ENCODE measurements around the gene GABARAPL1.

GRCh38 chr12:10226086-10226485, 13.4 kb downstream of the GABARAPL1 start:
- TF ChIP-seq, protein P1, sequence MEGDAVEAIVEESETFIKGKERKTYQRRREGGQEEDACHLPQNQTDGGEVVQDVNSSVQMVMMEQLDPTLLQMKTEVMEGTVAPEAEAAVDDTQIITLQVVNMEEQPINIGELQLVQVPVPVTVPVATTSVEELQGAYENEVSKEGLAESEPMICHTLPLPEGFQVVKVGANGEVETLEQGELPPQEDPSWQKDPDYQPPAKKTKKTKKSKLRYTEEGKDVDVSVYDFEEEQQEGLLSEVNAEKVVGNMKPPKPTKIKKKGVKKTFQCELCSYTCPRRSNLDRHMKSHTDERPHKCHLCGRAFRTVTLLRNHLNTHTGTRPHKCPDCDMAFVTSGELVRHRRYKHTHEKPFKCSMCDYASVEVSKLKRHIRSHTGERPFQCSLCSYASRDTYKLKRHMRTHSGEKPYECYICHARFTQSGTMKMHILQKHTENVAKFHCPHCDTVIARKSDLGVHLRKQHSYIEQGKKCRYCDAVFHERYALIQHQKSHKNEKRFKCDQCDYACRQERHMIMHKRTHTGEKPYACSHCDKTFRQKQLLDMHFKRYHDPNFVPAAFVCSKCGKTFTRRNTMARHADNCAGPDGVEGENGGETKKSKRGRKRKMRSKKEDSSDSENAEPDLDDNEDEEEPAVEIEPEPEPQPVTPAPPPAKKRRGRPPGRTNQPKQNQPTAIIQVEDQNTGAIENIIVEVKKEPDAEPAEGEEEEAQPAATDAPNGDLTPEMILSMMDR (IDR thresholded peaks at IDR 0.05; ENCODE audit: insufficient read depth, low read length, poor library complexity, severe bottlenecking): no peak
- TF ChIP-seq EZH2phosphoT487 (conservative IDR thresholded peaks at IDR 0.05; ENCODE audit: low read length): no peak
